ENCODE measurements around the gene IKBIP.
"Not testable (repeated sequence)": the region's sequence is repeated elsewhere in the genome, so short reads cannot be mapped to it uniquely, and the experiment has no call there.

Gene IKBIP

GRCh38 chr12:98635657-98636323 is 8.8 kb downstream of the IKBIP start:
- no peak for FAIRE-seq

DNA sequence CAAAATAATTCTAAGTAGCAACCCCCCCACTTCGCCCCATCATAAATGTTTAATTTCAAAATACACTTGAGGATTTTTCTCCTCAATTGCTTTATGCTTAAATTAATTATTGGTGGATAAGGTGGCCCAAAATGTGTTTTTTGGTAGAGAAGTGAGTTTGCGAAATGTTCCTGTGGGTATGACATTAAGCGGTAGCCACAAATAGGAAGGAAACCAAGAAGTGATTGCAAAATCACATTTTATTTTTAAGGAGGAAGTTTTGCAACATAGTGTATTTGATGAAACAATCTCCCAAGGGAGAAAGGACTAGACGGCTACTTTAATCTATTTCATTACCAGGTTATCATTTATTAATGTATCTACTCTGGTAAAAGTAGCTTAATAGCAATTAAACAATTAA is 25.6 kb downstream of the IKBIP start:
- no peak for FAIRE-seq

DNA sequence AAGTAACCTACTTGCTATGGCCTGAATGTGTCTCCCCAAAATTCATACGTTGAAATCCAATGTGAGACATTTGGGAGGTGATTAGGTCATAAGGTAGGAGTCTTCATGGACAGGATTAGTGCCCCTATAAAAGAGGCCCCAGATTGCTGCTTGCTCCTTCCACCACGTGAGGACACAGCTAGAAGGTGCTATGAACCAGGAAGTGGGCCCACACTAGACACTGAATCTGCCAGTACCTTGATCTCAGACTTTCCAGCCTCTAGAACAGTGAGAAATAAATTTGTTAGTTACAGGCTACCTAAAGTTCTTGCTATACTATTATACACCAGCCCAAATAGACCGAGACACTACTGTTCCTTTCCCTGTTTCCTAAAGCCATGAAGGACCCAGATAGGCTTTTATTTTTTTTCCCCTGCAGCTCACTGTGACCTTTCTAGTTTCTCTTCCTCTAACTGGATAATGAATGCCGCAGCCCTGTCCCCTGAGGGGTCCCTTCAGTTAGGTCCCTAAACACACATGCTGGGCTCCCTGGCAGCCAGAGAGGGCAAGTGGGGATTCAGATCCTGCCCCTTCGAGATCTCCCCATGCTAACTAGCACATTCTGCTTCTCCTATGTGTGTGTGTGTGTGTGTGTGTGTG is 31.8 kb downstream of the IKBIP start:
- no peak for FAIRE-seq

DNA sequence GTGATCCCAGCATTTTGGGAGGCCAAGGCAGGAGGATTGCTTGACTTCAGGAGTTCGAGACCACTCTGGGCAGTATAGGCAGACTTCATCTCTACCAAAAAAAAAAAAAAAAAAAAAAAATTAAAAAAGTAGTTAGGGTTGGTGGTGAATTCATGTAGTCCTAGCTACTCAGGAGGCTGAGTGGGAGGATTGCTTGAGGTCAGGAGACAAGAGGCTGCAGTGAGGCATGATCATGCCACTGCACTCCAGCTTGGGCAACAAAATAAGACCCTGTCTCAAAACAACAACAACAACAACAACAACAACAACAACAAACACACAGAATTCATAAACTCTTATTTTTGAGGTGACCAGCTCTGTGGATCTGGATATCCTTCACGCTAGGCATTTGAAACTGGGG is 34.0 kb downstream of the IKBIP start:
- FAIRE-seq = no peak

GRCh38 chr12:98606359-98606988 is 38.1 kb downstream of the IKBIP start:
- FAIRE-seq = peak; percentile 69

GRCh38 chr12:98601924-98602323 is 42.7 kb downstream of the IKBIP start:
- no peak for FAIRE-seq

DNA sequence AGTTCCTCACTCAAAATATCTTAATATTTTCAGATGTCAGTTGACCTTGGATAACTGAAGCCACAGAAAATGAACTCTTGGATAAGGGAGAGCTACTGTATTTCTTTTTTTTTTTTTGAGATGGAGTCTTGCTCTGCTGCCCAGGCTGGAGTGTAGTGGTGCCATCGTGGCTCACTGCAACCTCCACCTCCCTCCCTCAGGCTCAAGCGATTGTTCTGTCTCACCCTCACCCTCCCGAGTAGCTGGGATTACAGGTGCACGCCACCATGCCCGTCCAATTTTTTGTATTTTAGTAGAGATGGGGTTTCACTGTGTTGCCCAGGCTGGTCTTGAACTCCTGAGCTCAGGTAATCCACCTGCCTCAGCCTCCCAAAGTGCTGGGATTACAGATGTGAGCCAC is 47.3 kb downstream of the IKBIP start:
- not testable (repeated sequence) for FAIRE-seq

- FAIRE-seq = no peak
Observed at GRCh38 chr12:98595243-98595988, 49.2 kb downstream of the IKBIP start.

GRCh38 chr12:98594050-98594835 is 50.3 kb downstream of the IKBIP start:
- no peak for FAIRE-seq

GRCh38 chr12:98593351-98594049 is 51.1 kb downstream of the IKBIP start, which contains the start of gene SLC25A3:
Gene SLC25A3, plus strand, starts transcription at chr12:98593686. Its CDS starts 293 bp downstream, at chr12:98593979.
- peak; percentile 85 for FAIRE-seq

GRCh38 chr12:98592825-98593322 is 51.7 kb downstream of the IKBIP start:
- FAIRE-seq = no peak

DNA sequence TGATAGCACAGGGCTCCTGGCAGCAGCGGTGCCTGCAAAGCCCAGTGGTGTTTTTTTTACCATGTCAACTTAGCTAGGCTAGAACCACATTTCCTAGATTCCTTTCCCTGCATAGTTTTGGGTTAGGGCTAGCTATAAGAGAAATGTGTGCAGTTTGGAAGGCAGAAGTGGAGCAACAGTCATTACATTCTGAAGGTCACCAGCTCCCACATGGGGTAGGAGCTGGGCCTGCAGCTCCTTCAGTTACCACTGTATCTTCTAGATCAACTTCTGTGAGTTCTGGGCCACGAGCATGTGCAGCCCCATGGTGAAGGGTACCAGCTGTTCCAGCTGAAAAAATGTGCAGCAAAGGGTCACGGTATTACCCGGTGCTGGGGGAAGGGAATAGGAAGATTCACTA is 53.4 kb downstream of the IKBIP start:
- no peak for FAIRE-seq

GRCh38 chr12:98587084-98587483 is 57.5 kb downstream of the IKBIP start:
- FAIRE-seq = no peak

DNA sequence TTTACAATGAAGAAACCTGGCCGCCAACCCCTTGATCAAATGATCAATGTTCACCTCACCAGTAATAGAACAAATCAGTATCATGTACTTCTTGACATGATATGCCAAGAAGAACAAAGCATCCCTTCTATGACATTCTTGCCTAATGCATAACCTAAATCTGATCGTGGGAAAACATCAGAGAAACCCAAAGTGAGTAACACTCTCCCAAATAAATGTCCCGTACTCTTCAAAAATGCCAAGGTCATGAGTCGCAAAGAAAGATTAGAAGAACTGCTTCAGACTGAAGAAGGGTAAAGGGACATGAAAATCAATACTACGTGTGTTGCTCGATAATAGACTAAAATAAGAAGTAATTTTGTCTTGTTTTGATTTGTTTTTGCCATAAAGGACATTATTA is 62.5 kb downstream of the IKBIP start:
- FAIRE-seq = no peak

DNA sequence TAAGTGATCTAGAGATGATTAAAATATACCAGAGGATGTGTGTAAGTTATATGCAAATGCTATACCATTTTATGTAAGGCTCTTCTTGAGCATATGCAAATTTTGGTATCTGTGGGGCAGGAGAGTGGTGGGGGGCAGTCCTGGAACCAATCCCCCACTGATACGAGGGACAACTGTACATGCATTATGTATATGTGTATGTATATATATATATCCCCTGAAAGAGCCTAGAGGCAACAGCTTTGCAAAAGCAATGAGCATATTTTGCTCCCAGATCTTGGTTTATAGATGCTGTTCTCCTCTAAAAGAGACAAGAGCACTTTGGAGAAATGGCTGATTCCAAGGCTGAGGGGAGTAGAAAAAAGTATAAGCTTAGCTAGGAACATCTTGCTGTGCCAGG is 63.5 kb downstream of the IKBIP start:
- no peak for FAIRE-seq

- no peak for FAIRE-seq
Observed at GRCh38 chr12:98580695-98581094, 63.9 kb downstream of the IKBIP start.

DNA sequence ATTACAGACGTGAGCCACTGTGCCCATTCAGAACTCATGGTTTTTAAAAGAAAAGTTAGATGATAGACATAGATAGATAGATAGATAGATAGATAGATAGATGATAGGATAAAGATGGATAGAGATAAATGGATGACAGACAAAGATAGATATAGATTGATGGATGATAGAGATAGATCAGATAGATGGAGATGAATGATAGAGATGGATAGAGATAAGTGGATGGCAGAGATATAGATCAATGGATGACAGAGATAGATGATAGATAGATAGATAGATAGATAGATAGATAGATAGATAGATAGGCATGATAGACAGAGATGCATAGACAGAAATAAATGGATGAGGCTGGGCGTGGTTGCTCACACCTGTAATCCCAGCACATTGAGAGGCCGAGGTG is 64.8 kb downstream of the IKBIP start:
- no peak for FAIRE-seq

GRCh38 chr12:98579347-98579746 is 65.2 kb downstream of the IKBIP start:
- FAIRE-seq = no peak

DNA sequence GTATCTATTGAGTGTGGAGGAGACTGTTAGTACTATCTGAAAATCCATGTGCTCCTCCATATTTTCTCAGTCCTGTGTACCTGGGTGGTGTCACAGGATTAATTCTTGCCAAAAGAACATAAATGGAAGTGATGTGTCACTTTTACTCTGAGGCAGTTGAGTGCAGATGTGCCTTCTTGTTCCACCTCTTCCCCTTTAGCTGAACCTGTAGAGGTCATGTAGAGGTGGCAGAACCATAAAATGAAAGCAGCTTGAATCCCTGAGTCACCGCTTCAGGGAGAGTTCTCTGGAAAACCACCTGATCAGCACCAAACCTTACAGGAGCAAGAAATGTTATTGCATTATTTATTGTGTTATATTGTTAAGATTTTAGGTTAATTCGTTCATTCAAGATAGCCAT is 65.8 kb downstream of the IKBIP start:
- FAIRE-seq = no peak

- FAIRE-seq = no peak
Observed at GRCh38 chr12:98578392-98578791, 66.2 kb downstream of the IKBIP start.

DNA sequence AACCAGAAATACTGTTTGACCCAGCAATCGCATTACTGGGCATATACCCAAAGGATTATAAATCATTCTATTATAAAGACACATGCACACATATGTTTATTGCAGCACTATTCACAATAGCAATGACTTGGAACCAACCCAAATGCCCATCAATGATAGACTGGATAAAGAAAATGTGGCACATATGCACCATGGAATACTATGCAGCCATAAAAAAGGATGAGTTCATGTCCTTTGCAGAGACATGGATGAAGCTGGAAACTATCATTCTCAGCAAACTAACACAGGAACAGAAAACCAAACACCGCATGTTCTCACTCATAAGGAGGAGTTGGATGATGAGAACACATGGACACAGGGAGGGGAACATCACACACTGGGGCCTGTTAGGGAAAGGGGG is 67.8 kb downstream of the IKBIP start:
- FAIRE-seq = not testable (repeated sequence)

DNA sequence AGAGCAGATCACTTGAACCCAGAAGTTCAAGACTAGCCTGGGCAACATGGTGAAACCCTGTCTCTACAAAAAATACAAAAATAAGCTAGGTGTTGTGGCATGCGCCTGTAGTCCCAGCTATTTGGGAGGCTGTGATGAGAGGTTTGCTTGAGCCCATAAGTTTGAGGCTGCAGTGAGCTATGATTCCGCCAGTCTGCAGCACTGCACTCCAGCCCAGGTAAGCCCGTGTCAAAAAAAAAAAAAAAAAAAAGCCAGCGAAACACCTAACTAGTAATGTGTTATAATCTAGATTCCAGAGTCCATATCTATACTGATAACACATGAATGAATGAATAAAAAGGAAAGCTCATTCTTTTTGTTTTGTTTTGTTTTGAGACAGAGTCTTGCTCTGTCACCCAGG is 69.6 kb downstream of the IKBIP start:
- FAIRE-seq = no peak
